HG03439 (cell line): ENCODE measurements around the gene IL1RL1.

Experiments used
- ATAC-seq: cut with Tn5 transposase; IDR thresholded peaks from one replicate; pipeline ENCODE4 v1.9.1; 2021; ENCODE audit warnings: mild to moderate bottlenecking, moderate library complexity; ENCODE audit not compliant: unreplicated experiment

IL1RL1 gene

DNA sequence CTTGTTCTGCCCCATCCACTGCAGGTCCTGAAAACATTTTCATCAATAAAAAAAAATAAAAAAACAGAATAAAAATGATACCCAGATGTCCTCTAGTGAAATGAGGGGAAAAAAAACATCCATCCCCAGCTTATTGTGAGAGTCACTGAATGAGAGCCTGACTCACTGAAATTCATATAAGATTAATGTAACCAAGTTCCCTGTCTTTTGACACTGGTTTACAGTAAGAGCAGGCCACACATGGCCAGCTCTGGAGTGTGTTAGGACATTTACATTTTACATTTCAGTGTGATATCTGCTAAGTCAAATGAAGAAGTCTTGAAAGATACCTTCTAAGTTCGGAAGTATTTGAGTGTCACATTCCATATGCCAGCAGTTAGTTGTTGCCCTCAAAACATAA is 23.1 kb downstream of the IL1RL1 start:
- ATAC-seq, result no peak

DNA sequence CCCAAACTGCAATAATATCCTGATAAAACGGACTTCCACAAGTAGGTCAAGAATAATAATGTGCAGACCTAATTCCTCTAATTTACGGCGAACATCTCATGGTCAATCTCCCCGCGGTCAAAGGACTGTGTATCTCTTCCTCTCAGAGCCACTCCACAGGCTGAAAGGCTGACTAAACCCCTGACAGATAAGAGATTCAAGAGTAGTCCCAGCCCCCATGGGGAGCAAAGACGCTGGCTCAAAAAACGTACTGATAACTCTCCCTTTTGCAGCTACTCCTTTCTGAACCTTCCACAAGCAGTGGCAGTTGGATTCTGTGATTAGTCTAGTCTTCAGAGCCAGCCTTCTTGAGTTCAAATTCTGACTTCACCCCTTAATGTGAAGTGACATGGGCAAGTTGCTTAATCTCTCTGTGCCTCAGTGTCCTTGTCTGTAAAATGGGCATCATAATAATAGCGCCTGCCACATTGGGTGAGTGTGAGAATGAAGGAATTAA is 24.6 kb downstream of the IL1RL1 start:
- ATAC-seq, result no peak

DNA sequence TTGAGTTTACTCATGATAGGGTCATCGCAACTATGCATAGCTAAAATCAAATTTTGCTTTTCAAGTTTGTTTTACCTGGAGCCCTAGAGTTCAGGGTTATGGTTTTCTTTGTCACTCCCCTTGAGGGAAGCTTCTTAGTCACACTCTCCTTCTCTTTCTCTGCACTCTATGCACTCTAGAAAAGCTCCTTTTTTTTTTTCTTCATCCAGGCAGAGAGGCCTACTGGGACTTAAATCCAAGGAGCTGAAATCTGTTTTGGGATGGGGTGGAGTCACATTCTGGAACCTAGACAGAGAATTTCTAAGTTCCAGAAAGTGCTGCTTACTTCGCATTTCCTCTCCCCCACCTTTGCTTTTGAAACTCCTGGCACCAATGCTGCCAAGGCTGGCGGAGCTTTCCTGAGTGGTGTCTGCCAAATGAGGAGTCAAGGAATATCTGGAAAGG is 25.2 kb downstream of the IL1RL1 start:
- ATAC-seq, result no peak

DNA sequence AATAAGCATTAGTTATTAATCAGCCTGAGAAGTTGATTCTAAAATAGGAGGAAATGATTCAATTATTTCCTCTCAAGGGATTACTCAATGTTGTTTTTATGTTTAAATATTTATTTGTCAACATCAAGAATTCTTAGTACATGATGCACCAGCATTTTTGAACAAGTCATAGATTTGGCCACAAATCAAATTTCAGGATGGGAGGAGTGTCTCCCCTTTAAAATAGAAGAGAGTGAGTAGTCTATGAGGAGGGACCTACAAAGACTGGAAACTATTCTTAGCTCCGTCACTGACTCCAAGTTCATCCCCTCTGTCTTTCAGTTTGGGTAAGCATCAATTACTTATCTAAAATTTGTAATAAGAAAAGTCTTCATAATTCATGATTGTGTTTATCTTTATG is 25.6 kb downstream of the IL1RL1 start:
- ATAC-seq, result no peak

DNA sequence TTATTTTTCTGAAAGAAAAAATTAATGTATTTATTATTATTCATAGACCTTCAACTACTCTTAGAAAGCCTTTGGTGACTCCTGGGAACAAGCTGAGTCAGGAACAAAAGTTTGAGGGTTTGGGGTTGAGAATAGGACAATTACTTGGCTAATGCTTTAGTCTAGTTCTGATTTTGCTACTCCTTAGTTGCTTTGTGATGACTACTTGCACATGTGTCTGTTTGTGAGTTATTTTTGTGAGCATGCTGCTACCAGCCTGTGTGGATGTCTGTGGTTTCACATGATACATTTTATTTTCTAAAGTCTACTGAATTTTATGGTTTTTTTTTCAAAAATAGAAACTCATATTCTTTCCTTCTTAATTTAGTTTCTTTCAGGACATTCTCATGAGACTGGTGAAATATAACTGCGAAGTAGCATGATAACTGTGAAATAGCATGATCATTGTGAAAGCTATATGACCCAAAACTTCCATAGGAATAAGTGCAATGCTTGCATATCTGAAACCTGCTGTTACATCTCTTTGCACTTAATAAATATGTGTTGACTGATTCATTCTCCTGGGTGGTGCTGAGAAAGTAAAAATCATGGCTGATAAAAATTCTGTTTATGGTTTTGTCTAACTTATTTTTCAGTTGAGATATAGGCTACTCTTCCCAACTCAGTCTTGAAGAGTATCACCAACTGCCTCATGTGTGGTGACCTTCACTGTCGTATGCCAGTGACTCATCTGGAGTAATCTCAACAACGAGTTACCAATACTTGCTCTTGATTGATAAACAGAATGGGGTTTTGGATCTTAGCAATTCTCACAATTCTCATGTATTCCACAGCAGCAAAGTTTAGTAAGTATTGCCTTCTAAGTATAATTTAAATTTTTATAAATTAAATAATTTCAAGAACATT is 26.4 kb downstream of the IL1RL1 start:
- ATAC-seq, result no peak

DNA sequence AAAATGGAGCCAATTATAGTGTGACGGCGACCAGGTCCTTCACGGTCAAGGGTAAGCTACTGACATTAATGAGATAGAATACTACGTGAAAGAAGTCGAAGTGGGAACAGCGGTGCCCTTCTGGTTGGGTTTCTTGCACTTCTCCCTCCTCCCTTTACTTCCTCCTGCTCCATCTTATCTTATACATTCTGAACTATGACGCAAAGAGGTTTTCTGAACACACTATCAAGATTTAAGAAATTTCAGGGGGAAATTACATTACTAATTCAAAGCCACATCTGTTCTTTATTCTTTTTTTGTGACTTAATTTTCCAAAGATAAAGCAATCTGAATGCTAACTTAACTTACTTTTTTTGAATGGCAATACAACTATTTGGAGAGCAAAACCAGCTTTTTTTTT is 29.4 kb downstream of the IL1RL1 start:
- ATAC-seq, result no peak

DNA sequence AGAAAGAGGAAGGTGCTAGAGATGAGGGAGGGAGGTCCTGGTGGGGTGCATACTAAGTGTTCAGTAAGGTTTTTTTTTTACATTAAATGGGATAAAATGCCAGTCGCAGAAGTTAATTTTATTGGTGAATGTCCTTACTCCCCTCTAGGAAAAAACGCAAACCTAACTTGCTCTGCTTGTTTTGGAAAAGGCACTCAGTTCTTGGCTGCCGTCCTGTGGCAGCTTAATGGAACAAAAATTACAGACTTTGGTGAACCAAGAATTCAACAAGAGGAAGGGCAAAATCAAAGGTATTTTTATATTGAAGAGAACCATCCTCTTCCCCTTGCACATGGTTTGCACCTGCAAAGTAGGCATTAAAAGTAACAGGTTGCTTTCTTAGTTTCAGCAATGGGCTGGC is 31.5 kb downstream of the IL1RL1 start:
- no peak for ATAC-seq

DNA sequence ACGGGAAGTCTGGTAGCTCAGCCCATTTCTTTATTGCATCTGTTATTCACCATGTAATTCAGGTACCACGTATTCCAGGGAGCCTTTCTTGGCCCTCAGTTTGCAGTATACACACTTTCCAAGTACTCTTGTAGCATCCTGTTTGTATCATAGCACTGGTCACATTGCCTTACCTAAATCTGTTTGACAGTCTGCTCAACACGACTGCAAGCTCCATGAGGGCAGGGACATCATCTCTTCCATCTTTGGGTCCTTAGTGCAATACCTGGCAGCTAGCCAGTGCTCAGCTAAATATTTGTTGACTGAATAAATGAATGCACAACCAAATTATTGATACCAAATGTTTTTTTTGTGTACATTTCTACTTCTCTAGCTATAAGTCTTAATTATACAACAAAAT is 33.0 kb downstream of the IL1RL1 start:
- ATAC-seq, result no peak

DNA sequence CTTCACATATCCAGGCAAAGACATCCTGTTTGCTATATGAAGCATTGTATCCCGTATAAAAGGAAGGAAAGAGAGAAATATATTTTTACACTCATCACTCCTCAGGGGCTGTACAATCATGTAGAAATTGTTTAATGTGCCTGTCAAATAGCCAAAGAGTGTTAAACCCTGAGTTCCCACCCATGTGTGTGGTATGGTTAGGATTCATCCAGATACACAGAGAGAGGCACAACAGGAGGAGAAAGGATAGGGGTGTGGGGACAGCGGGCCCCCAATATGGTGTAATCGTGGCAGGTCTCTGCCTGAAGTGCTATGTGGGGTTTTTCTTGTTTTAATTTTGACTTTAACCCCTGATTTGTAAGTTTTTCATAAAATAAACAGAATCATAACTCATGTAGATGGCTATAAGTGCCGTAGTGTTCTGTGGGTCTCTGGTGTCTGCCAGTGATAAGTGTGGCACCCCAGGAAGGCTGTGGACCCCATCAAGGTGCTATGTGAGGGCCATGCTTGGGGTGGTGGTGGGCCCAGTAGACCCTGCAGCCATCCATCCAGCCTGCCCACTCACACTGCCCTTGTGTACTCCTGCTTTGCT is 34.1 kb downstream of the IL1RL1 start:
- ATAC-seq, result no peak

DNA sequence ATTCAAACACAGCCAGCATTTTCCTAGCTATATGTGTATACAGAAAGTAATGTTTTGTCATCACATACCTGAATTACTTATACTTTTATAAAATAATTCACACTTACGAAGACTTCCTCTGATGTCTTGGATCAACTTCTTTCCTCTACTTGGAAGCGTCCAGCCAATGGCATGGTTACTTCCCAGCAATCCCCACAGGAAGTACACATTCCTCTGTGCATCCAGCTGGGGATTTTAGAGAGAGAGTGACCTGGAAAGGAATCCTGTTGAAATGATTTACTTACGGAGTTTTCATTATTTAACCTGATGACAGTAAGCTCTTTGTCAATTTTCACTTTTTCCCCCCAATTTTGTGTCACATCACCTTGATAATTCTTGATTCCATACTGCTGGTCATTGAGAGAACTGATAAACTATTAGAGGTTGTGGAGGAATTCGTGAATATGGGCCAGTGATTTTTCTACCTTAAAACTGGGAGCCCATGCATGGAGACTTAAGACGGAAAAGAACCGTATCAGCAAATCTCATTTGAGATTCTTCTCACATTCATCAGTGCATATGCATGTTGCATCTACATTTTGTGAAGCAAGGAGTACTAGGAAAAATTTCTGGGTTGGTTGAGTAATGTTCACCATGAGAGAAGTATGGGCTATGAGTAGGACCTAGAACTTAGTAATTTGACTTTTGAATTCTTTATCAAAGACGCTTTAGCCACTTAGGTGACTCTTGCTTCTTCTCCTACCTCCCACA is 35.2 kb downstream of the IL1RL1 start:
- ATAC-seq, result no peak

DNA sequence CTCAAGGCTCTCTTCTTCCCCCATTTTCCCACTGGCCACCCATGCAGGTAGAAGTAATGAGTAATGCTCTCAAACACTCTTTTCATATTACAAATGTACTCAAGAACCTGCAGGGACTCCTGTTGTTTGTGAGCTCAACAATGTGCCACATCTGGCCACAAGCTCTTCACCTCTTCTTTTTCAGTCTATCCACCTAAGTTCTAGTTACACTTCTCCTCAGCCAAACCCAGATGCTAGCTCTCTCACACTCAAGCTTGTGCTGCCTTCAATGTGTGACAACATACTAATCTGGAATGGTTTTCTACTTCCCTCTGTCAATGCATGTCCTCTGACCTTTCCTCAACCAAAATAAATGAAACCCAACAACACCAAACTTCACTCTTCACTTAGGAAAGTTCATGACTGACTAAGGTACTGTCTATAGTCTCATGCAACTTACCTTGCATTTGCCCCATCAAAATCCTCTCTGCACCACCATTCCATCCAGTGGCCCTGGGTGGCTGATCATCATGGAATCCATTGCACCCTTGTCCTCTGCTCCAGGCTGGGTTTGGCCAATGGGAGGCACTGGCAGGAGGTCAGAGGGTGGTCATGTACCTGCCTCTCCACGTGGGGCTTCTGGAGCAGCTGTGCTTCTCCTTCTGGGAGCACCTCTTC is 38.9 kb downstream of the IL1RL1 start:
- ATAC-seq, result no peak

DNA sequence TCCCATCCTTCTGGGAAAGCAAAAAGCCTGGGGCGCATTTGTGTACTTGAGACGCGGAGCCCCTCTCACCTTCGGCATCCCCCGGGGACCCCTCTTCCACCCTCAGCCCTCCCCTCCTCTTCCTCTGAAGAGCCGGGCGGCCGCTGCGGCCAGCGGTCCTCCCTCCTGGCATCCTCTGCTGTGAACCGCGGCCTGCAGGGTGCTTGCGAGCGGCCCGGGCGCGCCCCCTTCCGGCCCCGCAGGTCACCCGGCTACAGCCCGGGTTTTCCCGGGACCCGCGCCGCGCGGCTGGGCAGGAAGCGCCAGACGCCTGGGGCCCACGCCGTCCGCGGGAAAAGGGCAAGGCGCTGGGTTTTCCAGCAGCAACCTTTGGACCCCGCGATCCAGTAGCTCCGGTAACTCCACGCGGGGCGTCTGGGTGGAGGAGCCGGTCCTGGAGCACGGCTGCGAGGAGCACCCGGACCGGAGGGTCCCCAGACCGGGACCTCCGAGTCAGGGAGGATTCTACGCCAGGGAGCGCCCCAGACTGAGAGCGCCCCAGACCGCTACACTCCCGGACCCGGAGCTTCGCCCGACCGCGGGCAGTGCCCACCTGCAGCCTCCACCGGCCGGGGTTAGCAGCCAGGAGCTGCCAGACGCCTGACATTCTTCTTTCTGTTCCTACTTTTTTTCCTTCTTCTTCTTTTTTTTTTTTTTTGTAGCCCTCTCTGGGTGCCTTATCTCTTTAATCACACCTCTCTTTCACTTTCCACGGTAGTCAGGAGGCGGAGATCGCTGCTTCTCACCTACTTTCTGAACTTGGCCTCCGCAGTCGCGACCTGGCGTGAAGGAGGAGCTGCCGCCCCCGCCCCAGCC is 44.4 kb downstream of the IL1RL1 start, which contains the start of gene IL18R1:
IL18R1 (plus strand) TSS at position 271 of the 855 bp plus-strand sequence. CDS start 6,865 bp downstream, outside the sequence.
- ATAC-seq, result peak; percentile 90

DNA sequence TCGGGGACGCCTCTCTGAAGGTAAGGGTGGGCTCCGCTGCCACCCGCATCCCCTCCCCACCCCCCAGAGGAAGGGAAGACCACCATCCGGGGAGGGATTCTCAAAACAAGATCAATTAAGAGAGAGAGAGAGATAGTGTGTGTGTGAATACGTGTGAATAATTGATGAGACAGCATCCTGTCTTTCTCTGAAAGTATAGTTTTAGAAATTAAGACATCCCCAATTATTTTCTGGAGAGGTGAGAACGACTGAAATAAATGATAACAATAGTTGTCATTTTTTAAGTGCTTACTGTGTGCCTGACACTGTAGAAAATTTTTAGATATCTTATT is 45.0 kb downstream of the IL1RL1 start:
- ATAC-seq, result peak; percentile 2

DNA sequence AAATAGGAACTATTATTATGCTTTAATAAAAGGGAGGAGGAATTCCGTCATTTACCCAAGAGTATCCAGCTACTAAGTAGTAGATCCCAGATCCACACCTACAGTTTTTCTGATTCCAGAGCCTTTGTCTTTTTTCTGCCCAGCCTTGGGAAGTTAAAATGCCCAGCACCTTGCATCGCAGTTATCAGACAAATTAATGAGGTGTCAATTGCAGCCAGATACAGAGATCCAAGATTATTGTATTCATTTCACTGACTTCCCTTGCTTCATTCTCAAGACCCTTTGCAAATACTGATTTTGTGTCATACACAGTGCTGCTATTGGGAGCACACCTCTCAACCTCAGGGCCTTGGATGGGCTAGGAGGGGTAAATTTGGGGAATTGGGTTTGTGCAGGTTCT is 45.4 kb downstream of the IL1RL1 start:
- no peak for ATAC-seq

DNA sequence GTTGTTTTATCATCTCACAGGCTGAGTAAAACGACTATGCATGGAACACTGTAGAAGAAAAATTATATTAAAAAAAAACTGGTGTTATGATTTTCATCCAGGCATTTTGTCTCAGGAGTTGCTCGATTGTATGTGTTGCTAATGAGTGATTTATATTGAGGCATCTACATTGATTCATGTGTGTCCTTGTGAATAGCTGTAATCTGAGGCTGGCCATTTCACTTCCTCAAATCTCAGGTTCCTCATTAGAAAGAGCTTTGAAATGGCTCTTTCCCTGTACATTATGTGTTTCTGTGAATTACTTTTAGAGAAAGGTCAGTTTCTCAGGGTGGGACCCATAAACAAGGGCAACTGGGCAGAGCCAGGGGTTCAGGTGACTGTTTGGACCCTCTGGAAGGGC is 46.6 kb downstream of the IL1RL1 start:
- ATAC-seq, result no peak

DNA sequence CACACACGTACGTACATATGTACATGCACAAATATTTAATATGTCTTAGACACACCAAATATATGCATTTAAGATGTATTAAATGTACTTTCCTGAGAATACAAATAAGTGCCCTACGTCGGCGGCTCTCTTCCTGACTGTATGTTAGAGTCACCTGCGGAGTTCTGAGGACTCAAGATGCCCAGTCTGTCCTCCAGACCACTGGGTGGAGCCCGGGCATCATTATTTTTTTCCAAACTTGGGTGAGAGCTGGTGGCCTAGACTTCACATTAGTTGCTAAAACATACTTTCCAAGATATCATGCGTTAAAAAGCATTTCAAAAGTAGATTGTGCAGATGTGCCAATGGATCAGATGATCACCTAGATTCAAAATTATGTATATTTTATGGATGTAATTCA is 47.1 kb downstream of the IL1RL1 start:
- ATAC-seq, result no peak

DNA sequence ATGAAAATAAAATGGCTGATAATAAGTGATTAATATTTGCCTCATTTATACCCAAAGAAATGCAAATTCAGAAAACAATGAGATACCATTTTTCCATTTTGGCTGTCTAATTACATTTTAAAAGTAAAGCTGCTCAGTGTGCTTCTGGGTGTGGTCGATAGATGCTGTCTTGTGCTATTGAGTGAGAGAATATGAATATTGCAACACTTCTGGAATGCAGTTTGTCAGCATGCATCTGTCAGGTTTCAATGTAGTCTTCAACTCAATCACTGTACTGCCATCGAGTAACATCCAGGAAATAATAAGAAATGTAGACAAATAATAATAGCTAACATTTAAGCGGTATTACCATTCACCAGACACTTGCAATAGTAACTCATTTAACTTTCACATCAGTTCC is 48.2 kb downstream of the IL1RL1 start:
- no peak for ATAC-seq

DNA sequence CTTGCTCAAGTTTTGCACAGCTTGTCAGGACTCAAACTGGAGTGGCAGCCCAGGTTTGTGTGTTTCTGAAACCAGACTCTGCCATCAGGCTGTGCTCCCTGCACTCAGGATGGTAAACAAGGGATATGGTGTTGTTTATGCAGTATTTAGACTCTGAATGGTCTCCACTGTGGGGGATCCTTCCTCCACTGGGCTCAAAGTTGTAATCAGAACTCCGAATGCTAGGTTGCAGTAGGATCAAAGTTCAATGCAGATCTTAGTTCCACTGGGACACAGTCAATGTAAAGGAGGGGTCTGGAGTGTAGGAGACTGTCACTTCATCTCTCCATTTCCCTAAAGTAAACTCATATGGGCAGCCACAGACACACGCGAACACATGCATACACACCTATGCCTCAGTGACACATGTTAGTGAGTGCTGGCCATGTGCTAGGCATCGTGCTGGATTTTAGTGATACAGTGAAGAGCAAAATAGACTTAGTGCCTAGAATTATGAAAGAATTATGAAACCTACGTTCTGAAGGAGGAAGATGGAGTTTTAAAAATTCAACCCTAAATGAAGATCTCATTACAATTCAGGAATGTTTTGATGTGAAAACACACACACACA is 50.4 kb downstream of the IL1RL1 start:
- ATAC-seq, result no peak

DNA sequence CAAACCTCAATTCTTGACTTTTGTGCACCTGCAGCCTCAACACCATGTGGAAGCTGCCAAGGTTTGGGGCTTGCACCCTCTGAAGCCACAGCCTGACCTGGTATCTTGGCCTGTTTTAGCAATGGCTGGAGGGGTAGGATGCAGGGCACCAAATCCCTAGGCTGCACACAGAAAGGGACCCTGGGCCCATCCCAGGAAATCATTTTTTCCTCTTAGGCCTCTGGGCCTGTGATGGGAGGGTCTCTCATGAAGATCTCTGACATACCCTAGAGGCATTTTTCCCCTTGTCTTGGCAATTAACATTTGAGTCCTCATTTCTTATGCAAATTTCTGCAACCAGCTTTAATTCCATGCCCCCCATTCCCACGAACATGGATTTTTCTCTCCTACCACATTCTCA is 54.4 kb downstream of the IL1RL1 start:
- ATAC-seq, result no peak
